ENCODE results near the gene RAB4A. TPM values are rescaled to one million over a fixed set of nuclear protein-coding genes. Genes with fewer than 3 reads are reported as not detected.
"Not testable (repeated sequence)": the region's sequence is repeated elsewhere in the genome, so short reads cannot be mapped to it uniquely, and the experiment has no call there.

The RAB4A gene
- total RNA-seq, 1 experiment from 2014 or later, result 11.1 TPM

DNA sequence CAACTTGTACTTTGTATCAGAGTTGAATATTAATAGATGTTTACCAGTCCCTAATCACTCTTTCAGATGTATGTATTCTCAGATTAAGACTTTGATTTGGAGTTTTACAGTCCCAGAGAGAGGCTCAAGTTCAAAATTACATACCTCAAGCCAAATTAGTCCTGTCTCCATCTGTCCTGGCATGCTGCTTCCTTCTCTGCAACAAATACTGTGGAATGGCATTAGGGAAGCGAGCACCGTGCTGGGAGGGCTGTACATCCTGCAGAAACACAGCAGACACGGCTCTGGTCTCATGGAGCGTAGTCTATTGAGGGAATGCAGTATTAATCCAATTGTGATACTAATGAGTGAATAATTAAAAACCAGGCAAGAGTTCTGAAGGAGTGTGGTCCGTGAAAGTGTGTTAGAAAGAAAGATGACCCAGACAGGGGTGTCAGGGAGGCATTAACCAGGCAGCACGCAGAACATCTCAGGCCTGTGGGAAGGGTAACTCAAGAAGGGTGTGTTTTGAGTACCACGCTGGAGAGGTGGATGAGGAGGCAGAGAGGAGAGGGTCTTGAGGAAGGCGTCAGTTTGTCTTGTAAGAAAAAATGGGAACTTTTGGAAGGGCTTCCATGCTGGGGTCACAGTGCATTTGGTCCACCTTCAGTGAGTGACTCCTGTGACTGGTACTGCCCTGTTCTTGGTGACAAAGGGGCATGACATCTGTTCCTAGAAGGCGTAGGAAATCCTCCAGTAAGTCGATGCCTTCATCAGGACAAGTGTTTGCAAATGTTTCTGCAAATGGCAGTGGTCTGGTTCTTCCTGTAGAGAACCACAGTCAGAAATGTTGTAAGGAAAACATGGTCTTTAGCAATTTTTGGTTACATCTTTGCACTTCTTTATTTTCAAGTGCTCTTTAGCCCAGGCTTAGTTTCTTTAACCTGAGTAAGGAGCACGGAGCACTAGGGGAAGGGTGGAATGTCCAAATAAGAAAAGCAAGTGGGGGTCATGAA lies 1.6 kb downstream of the RAB4A start:
- no peak for DNase-seq (ENCODE audit: low spot score)

DNA sequence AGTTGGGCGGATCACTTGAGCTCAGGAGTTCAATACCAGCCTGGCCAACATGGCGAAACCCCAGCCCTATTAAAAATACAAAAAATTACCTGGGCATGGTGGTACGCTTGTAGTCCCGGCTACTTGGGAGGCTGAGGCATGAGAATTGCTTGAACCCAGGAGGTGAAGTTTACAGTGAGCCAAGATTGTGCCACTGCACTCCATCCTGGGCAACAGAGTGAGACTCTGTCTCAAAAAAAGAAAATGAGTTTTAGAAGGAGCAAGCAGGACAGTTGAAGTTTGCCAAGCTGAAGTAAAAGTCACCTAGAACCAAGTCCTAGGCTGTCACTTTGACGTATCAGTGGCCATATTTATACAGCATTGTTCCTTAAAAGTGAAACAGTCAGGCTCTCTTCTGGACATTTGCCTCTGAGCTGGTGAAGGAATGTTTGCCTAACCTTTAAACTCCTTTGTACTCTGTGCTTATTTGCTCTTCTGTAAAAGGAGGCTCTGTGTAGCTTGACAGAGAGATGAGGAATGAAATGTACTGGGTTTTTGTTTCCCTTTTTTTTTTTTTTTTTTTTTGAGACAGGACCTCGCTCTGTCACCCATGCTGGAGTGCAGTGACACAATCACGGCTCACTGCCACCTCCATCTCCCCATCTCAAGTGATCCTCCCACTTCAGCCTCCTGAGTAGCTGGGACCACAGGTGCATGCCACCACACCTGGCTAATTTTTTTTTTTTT lies 2.8 kb downstream of the RAB4A start:
- no peak for DNase-seq (ENCODE audit: low spot score)

DNA sequence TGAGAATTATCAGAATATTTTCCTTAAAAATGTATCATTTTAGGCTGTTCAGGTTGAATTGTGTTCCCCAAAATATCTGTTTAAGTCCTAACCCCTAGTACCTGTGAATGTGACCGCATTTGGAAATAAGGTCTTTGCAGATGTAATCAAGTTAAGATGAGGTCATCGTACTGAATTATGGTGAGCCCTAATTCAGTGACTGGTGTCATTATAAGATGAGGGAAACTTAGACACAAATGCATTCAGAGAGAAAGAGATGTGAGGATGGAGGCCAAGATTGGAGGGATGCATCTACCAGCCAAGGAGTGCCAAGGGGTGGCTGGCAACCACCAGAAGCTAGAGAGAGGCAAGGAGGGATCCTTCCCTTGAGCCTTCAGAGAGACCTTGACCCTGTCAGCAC lies 4.1 kb downstream of the RAB4A start:
- DNase-seq (ENCODE audit: low spot score), result no peak

DNA sequence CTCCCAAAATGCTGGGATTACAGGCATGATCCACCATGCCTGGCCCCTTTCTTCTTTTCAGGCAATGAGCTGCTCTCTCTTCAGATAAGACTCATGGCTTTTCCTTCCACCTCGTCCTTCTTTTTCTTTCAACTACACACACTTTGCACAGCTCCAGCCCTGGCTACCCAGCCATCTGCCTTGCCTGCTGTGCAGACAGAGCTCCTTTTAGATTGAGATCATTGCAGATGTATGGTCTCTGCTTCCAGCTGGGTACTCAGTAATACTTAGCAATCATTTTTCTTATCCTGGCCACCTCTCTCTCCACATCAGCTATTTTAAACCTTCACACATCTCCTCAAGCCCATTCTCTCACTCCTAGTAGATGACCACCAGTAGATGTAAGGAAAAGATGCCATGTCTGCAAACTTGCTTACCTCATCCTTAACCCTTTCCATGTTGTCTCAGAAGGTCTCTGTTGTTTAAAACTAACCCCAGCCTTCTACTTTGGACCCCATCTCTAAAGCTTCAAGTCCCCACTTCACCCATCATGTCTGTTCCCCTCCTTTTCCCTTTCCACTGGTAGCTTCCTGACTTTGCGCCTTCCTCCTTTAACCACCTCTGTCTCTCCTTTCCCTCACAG lies 7.3 kb downstream of the RAB4A start:
- DNase-seq (ENCODE audit: low spot score), result no peak

DNA sequence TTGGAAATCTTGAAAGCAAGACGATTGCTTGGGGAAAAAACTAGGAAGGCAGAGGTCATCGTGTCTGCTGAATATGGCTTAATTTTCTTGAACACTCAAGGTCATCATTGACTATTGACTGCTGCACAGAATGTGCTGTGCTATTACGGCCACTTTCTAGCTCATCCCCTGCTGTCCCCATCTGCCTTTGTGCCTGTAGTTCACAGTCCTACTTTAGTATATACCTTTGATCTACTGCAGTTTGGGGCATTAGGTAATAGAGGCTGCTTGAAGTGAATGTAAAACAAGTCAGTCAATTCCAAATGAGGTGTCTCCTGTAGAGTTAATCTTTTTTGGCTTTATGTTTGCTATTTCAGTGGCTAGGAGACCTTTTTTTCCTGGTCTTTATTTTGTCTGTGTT lies 8.3 kb downstream of the RAB4A start:
- DNase-seq (ENCODE audit: low spot score), result no peak

DNA sequence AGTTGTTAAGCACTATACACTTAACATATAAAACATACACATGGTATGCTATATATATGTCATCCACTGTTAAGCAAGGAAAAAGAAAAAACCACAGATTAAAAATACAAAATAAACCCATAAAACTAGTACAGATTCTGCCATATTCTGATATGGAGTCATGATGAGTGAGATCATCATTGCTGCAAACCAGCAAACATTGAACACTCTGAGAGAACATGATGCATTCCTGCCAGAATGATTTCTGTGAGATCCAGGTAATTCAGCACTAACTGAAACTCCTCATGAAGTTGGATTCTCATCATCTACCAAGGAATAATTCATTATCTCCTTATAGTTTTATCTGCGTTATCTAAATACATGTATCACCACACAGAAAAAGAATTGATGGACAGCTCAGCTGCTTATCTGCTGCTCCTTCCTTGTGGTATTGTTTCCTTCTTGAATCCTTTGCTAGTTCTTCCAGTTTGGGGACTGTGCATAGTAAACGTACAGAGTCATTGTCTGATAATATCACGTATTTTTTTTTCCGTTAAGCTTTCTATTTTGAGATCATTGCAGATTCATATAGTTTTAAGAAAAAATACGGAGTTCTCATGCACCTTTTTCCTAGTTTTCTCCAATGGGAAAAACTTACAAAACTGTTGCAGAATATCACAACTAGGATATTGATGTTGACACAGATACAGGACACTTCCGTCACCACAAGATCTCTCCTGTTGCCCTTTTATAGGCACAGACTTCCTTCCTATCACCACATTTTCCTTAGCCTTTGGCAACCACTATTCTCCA lies 9.3 kb downstream of the RAB4A start:
- no peak for DNase-seq (ENCODE audit: low spot score)

DNA sequence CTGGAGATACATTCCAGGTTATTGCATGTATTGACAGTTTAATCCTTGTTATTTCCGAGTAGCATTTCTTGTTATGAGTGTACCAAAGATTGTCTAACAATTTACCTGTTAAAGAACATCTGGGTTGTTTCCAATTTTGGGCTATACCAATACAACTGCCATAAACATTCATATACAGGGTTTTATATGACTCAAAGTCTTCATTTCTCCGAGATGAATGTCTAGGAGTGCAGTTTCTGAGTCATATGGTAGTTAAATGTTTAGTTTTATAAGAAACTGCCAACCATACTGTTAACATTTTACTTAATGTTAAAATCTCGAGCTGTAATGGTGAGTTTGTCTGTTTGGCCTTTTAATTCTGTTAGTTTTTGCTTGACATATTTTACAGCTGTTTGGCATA lies 10.0 kb downstream of the RAB4A start:
- no peak for DNase-seq (ENCODE audit: low spot score)

DNA sequence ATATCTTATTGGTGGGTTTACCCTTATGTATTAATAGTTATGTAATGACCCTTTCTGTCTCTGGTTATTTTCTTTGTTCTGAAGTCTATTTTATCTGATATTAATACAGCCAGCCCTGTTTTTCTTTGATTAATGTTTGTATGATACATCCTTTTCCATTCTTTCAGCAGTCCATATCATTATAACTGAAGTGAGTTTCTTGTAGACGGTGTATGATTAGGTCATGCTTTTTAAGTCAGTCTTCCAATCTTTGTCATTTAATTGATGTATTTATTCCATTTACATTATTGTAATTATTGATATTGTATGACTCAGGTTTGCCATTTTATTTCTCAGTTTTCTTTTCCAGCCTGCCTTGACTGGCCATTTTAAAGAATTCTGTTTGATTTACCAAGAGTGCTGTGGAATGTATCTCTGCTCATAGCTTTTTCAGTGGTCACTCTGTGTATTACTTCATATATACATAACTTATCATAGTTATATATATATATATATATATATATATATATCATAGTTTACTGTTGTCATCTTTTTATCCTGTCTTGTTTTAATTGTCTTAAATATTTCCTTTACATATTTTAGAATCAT lies 10.5 kb downstream of the RAB4A start:
- DNase-seq (ENCODE audit: low spot score), result no peak

DNA sequence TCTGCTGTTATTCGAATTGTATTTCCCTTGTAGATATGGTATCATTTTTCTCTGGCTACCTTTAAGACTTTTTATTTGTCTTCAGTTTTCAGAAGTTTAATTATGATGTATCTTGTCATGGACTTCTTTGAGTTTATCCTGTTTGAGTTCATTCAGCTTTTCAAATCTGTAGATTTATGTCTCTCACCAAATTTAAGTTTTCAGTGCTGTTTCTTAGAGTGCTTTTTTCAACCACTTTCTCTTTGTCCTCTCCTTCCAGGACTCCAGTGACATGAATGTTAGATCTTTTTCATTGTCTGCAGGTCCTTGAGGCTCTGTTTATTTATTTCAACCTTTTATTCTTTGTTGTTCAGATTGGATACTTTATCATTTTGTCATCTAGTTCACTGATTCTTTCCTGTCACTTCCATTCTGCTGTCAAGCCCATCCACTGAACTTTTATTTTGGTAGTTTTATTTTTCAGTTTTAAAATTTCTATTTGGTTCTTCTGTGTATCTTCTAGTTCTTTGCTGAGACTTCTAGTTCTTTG lies 11.4 kb downstream of the RAB4A start:
- DNase-seq (ENCODE audit: low spot score), result no peak

DNA sequence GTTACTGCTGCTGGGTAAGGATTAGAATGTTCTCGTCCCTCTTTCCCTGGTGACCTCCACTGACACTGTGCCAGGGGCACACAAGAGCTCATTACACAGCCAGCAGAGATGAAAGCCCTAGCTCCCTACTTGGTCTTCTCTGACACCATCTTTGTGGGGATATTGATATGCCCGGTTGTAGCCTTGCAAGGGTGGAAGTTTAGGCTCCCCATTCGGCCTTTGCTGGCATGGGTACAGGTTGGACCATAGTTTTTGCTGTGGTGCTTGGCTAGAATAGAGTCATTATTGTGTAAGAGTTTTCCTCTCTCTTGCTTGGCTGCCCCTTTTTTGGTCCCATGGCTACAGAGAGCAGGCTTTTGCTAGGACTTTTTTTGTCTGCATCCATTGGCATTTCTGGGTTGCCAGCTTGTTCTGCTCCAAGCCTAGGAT lies 12.3 kb downstream of the RAB4A start:
- DNase-seq (ENCODE audit: low spot score), result no peak

DNA sequence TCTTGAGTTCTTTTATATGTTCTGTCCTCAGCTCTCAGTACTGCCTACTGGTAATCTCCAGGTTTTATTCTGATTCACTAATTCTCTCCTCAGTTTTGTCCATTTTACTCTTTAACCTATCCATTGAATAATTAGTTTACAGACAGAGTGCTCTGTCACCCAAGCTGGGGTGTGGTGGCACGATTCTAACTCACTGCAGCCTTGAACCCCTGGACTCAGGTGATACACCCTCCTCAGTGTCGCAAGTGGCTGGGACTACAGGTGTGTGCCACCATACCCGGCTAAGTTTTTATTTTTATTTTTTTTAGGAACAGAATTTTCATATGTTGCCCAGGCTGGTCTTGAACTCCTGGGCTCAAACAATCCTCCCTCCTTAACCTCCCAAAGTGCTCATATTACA lies 14.0 kb downstream of the RAB4A start:
- DNase-seq (ENCODE audit: low spot score), result no peak

DNA sequence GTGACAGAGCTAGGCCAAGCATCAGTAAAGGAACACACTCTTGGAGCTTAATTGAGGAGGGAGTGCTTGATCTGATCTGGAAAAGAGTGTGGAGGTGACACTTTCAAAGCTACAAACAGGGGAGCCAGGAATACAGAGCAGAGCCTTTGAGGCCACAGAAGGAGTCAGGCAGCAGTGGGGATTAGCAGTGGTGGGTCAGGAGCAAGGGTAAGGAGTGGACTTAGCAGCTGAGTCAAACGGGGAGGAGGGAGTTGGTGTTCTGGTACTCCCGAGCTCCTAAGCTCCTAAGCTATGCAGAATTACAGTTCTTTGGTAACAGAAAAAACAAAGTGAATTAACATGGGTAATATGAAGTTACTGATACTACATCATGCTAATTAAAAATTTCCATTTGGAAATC lies 14.5 kb downstream of the RAB4A start:
- DNase-seq (ENCODE audit: low spot score), result no peak

DNA sequence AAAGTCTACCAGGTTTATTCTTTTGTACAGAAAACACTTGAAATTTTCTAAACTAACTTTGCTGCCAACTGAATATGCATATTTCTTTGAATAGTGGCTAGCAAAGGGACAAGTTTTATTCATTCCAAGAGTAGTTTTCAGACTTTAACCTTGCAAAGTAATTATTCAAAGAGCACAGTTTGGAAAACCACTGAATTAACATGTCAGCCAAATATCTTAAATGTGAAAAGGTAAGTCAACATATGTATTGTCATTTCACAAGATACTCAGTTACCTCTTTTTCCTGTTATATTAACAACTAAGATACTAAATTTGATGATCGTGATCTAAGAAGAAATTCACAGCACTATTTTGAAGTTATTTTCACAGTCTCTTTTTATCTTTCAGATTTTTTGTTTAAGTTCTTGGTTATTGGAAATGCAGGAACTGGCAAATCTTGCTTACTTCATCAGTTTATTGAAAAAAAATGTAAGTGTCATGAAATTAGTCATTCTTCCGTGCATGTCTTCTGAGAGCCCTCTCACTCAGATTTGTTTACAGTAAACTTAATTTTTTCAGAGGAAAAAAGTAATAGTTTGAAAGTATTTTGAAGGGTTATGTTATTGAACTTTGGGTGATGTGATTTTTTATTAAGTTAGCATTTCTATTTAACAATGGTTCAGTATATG lies 15.3 kb downstream of the RAB4A start:
- no peak for DNase-seq (ENCODE audit: low spot score)

DNA sequence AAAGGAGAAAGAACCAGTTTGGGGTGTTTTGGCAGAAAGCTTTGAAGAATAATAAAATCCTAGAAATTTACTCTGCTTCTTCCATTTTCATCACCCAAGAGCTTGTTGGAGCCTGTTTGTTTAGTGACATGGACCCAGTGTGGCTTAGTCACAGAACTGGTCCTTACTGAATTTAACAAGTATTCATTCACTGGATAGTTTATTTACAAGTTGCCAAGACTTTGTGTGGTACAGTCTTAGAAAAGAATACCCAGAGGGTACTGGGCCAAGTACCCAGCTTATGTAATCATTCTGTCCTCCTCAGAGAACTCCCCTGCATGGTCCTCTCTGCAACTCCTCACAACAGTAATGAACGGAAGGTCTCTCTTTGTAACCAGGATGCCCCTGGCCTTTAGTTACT lies 16.4 kb downstream of the RAB4A start:
- no peak for DNase-seq (ENCODE audit: low spot score)

DNA sequence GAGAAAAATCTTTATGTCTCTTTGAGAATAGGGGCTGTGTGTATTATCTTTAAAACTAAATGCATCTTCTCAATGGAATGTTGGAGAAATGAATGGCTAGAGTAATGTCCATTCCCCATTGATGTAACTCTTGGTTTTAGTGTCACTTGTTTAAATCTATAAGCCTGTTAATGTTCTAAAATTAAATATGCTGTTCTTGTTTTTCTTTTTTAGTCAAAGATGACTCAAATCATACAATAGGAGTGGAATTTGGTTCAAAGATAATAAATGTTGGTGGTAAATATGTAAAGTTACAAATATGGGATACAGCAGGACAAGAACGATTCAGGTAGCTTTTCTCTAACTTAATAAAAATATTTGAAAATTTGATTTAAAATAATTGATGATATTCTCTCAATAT lies 17.6 kb downstream of the RAB4A start:
- DNase-seq (ENCODE audit: low spot score), result no peak

DNA sequence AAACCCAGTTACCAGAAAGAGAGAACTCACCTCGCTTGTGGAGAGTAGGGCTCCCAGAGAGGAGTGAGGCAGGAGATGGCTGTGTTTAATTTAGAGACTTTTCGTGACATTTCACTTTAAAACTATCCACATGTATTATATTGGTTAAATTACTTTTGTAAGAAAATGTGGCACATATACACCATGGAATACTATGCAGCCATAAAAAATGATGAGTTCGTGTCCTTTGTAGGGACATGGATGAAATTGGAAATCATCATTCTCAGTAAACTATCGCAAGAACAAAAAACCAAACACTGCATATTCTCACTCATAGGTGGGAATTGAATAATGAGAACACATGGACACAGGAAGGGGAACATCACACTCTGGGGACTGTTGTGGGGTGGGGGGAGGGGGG lies 20.8 kb downstream of the RAB4A start:
- not testable (repeated sequence) for DNase-seq (ENCODE audit: low spot score)

DNA sequence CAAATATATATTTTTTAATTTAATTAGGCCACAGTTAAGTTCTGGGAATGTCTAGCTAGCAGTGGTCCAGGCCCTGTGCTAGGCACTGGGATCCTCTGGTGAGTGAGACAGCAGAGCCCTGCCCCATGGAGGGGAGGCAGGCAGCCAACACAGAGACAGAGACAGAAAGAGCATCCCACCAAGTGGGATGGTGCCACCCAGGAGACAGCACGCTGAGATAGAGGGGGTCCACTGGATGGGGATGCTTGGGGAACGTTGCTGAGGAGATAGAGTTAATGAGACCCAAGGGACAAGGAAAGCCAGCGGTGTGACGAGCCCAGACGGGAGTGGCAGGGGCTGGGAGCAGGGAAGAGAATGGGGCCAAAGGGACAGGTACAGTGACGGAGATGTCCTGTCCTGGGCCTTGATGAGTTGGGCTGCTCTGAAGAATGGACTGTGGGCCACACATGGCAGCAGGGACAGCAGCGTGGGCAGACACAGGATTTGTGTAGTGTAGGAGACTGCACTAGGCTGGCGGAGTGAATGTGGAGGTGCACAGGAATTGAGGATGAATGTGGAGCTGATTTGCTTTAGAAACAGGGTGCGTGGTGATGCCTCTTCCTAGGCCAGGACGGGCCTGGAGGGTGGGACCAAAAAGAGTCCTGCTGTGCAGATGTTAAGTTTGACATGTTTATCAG lies 22.8 kb downstream of the RAB4A start:
- DNase-seq (ENCODE audit: low spot score), result no peak

DNA sequence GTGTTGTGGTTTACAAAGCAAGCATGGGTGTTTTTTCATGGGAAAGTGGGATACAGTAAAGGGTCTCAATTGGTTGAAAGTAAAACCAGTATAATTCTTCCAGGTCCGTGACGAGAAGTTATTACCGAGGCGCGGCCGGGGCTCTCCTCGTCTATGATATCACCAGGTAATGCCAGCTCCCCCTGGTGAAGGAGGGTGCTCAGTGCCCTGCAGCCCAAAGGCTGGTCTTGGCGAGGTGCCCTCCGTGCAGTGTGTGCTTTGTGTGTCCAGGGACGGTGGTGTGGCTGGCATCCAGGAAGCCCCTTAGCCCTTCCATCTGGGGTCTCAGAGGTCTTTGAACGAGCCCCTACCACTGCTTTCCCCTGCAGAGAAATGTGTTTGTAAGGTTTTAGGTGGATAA lies 24.8 kb downstream of the RAB4A start:
- no peak for DNase-seq (ENCODE audit: low spot score)

DNA sequence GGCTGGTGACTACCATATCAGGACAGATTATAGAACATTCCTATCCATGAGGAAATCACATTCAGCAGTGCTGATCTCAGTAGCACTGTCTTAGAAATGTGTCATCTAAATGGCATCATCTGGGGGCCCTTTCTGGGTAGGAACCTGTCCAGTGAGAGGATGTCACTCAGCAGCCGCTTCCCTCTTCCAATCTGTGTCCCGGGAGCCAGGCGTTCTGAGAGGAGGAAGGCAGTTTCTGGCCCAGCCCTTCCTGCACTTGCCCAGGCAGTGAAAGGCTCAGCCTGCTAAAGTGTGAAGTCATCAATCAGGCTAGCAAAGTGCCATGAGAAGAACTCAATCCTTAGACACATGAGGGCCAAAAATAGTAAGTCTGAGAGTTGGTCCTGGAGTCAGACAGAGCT lies 25.6 kb downstream of the RAB4A start:
- DNase-seq (ENCODE audit: low spot score), result no peak

DNA sequence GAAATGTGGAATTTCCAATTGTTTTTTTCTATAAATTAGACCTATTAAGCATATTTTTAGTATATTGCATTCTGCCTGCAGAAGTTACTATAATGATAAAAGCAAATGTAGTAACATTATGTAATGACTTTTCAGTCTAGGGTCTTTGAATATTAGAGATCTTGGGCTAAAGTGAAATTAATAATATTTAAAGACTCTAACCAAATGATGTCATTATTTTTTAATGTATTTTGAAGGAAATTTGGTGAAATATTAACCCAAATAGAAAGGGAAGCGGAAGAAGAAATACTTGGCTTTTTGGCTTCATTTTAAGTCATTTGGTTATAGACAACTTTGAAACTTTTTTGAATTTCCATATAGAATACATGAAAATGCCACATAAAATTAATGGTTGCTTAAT lies 26.8 kb downstream of the RAB4A start:
- DNase-seq (ENCODE audit: low spot score), result no peak

Data from H4 (cell line).